Measurements from ENCODE around the gene MANEA.

Gene MANEA

DNA sequence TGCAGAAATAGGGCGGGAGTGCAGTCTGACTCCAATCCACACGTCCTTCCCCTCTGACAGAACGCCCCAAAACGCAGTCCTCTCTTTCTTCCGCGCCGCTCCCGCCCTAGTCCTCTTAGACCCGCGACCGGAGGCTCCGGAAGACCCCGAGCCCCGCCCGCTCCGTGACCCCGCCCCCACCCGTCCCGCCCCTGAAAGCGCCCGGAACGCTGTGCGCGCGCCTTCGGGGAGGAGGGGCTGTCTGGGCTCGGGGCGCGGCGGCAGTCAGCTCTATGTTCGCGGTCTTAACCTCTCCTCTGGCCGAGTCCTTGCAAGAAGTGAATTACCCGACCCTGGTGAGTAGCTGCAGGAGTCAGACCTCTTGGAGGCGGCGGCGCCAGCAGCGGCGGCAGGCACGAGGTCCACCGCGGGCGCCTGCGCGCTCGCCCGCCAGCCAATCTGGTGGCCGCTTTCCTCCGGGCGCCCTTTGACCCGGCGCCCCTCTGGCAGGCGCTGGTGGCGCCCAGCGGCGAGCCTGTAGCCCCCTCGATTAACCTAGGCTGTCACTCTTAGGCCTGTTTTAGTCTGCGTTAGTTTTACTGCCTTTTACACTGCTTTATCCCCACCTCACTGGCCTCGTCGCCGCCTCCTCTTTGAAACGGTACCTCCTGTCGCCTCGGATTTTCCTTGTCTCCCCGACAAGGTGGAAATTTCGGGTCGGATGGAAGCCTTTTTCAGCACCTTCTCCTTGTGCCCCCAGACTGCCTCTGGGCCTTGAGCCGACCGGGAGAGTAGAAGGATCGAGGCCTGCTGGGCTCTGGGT lies at the start of gene MANEA (continued):
- no peak for TF ChIP-seq ZNF24 (tag by site-specific recombination; IDR thresholded peaks at IDR 0.05)
- TF ChIP-seq ZNF513 (tag by site-specific recombination; IDR thresholded peaks at IDR 0.05) = no peak
- TF ChIP-seq ZNF292 (tag by site-specific recombination; IDR thresholded peaks at IDR 0.05; ENCODE audit: borderline replicate concordance, low read depth) = no peak
- TF ChIP-seq ZNF488 (tag by site-specific recombination; IDR thresholded peaks at IDR 0.05) = no peak
- TF ChIP-seq, protein P1, sequence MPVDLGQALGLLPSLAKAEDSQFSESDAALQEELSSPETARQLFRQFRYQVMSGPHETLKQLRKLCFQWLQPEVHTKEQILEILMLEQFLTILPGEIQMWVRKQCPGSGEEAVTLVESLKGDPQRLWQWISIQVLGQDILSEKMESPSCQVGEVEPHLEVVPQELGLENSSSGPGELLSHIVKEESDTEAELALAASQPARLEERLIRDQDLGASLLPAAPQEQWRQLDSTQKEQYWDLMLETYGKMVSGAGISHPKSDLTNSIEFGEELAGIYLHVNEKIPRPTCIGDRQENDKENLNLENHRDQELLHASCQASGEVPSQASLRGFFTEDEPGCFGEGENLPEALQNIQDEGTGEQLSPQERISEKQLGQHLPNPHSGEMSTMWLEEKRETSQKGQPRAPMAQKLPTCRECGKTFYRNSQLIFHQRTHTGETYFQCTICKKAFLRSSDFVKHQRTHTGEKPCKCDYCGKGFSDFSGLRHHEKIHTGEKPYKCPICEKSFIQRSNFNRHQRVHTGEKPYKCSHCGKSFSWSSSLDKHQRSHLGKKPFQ (tag by site-specific recombination; IDR thresholded peaks at IDR 0.05) = no peak
- TF ChIP-seq ZNF664 (tag by site-specific recombination; IDR thresholded peaks at IDR 0.05) = no peak
- no peak for TF ChIP-seq ZNF830 (tag by site-specific recombination; IDR thresholded peaks at IDR 0.05; ENCODE audit: low read depth)
- TF ChIP-seq GLI4 (tag by site-specific recombination; IDR thresholded peaks at IDR 0.05) = no peak
- no peak for TF ChIP-seq YY2 (tag by site-specific recombination; IDR thresholded peaks at IDR 0.05)
- no peak for TF ChIP-seq MYNN (tag by site-specific recombination; IDR thresholded peaks at IDR 0.05; ENCODE audit: borderline replicate concordance)
- no peak for TF ChIP-seq ZNF558 (tag by site-specific recombination; IDR thresholded peaks at IDR 0.05)
- TF ChIP-seq ZNF366 (tag by site-specific recombination; conservative IDR thresholded peaks at IDR 0.05) = no peak
- no peak for TF ChIP-seq ZNF548 (tag by site-specific recombination; IDR thresholded peaks at IDR 0.05)
- TF ChIP-seq, protein P2, sequence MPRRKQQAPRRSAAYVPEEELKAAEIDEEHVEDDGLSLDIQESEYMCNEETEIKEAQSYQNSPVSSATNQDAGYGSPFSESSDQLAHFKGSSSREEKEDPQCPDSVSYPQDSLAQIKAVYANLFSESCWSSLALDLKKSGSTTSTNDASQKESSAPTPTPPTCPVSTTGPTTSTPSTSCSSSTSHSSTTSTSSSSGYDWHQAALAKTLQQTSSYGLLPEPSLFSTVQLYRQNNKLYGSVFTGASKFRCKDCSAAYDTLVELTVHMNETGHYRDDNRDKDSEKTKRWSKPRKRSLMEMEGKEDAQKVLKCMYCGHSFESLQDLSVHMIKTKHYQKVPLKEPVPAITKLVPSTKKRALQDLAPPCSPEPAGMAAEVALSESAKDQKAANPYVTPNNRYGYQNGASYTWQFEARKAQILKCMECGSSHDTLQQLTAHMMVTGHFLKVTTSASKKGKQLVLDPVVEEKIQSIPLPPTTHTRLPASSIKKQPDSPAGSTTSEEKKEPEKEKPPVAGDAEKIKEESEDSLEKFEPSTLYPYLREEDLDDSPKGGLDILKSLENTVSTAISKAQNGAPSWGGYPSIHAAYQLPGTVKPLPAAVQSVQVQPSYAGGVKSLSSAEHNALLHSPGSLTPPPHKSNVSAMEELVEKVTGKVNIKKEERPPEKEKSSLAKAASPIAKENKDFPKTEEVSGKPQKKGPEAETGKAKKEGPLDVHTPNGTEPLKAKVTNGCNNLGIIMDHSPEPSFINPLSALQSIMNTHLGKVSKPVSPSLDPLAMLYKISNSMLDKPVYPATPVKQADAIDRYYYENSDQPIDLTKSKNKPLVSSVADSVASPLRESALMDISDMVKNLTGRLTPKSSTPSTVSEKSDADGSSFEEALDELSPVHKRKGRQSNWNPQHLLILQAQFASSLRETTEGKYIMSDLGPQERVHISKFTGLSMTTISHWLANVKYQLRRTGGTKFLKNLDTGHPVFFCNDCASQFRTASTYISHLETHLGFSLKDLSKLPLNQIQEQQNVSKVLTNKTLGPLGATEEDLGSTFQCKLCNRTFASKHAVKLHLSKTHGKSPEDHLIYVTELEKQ (tag by site-specific recombination; IDR thresholded peaks at IDR 0.05; ENCODE audit: borderline replicate concordance) = no peak
- TF ChIP-seq, protein P3, sequence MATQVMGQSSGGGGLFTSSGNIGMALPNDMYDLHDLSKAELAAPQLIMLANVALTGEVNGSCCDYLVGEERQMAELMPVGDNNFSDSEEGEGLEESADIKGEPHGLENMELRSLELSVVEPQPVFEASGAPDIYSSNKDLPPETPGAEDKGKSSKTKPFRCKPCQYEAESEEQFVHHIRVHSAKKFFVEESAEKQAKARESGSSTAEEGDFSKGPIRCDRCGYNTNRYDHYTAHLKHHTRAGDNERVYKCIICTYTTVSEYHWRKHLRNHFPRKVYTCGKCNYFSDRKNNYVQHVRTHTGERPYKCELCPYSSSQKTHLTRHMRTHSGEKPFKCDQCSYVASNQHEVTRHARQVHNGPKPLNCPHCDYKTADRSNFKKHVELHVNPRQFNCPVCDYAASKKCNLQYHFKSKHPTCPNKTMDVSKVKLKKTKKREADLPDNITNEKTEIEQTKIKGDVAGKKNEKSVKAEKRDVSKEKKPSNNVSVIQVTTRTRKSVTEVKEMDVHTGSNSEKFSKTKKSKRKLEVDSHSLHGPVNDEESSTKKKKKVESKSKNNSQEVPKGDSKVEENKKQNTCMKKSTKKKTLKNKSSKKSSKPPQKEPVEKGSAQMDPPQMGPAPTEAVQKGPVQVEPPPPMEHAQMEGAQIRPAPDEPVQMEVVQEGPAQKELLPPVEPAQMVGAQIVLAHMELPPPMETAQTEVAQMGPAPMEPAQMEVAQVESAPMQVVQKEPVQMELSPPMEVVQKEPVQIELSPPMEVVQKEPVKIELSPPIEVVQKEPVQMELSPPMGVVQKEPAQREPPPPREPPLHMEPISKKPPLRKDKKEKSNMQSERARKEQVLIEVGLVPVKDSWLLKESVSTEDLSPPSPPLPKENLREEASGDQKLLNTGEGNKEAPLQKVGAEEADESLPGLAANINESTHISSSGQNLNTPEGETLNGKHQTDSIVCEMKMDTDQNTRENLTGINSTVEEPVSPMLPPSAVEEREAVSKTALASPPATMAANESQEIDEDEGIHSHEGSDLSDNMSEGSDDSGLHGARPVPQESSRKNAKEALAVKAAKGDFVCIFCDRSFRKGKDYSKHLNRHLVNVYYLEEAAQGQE (tag by site-specific recombination; IDR thresholded peaks at IDR 0.05) = no peak
- no peak for TF ChIP-seq ZNF211 (tag by site-specific recombination; IDR thresholded peaks at IDR 0.05; ENCODE audit: low read depth)
- no peak for TF ChIP-seq ZNF426 (tag by site-specific recombination; IDR thresholded peaks at IDR 0.05)
- TF ChIP-seq PRDM4 (tag by site-specific recombination; IDR thresholded peaks at IDR 0.05) = no peak
- peak; percentile 36; the same call in 1 of the 2 replicates for TF ChIP-seq BCL11B (tag by site-specific recombination; IDR thresholded peaks at IDR 0.05; ENCODE audit: low read depth)
- TF ChIP-seq ZNF416 (tag by site-specific recombination; IDR thresholded peaks at IDR 0.05) = no peak
- TF ChIP-seq, protein P4, sequence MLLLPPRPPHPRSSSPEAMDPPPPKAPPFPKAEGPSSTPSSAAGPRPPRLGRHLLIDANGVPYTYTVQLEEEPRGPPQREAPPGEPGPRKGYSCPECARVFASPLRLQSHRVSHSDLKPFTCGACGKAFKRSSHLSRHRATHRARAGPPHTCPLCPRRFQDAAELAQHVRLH (tag by site-specific recombination; IDR thresholded peaks at IDR 0.05) = no peak
- 0 out of 2 replicates have a peak, but pooled peaks have one; percentile 10 for TF ChIP-seq KLF1 (tag by site-specific recombination; IDR thresholded peaks at IDR 0.05)

Data from HEK293 (cell line).